SU-DHL-6 (cell line): ENCODE data around the gene TCF4.

Experiments
- H2AFZ ChIP-seq: fragments of 200-600 bp; sonication (generic); 2 replicates; pipeline ENCODE4 v1.6.1; 2014; ENCODE audit warnings: low read depth, mild to moderate bottlenecking, moderate library complexity, mixed read lengths, antibody characterized with exemption, low read length; ENCODE audit not compliant: severe bottlenecking
- H3F3A ChIP-seq: fragments of 200-600 bp; shearing (Covaris generic); 2 replicates; pipeline ENCODE4 v1.6.0; 2016; ENCODE audit warnings: antibody characterized with exemption, mild to moderate bottlenecking; ENCODE audit not compliant: insufficient read depth
- H3K27ac ChIP-seq: fragments of 200-600 bp; sonication (generic); 2 replicates; pipeline ENCODE4 v1.5.1; 2016; ENCODE audit warnings: low read depth, mild to moderate bottlenecking, low read length, moderate library complexity, mixed read lengths
- H3K27me3 ChIP-seq: fragments of 200-600 bp; sonication (generic), shearing (Covaris generic); 2 replicates; pipeline ENCODE4 v1.6.0; 2014; ENCODE audit warnings: mild to moderate bottlenecking, low read length
- H3K36me3 ChIP-seq: fragments of 200-600 bp; sonication (generic); 2 replicates; pipeline ENCODE4 v1.6.1; 2014; ENCODE audit warnings: mild to moderate bottlenecking, low read length, mixed read lengths
- H3K4me2 ChIP-seq: fragments of 300-600, 200-600 bp; shearing (Covaris generic), sonication (generic); 2 replicates; pipeline ENCODE4 v1.6.0; 2014; ENCODE audit warnings: low read length, low read depth, mild to moderate bottlenecking; ENCODE audit not compliant: poor library complexity, severe bottlenecking
- H3K4me3 ChIP-seq: fragments of 200-600 bp; sonication (generic); 2 replicates; pipeline ENCODE4 v1.5.1; 2014; ENCODE audit warnings: antibody characterized with exemption, low read length, mild to moderate bottlenecking, mixed read lengths; ENCODE audit not compliant: insufficient read depth, poor library complexity, severe bottlenecking
- H3K79me2 ChIP-seq: fragments of 200-600 bp; sonication (generic); 2 replicates; pipeline ENCODE4 v1.6.1; 2014; ENCODE audit warnings: mild to moderate bottlenecking, low read length, moderate library complexity; ENCODE audit not compliant: insufficient read depth
- H3K9ac ChIP-seq: fragments of 200-600 bp; sonication (generic); 2 replicates; pipeline ENCODE4 v1.7.0; 2014; ENCODE audit warnings: mild to moderate bottlenecking, low read length
- H3K9me2 ChIP-seq: fragments of 200-600 bp; sonication (generic); replicated peaks from 2 replicates; pipeline ENCODE4 v1.6.1; 2014; ENCODE audit warnings: low read length; ENCODE audit not compliant: insufficient read depth
- H3K9me3 ChIP-seq: fragments of 200-600 bp; sonication (generic); 2 replicates; pipeline ENCODE4 v1.6.1; 2014; ENCODE audit warnings: low read length, mixed read lengths; ENCODE audit not compliant: insufficient read depth
- H4K20me1 ChIP-seq: fragments of 200-600 bp; sonication (generic); 2 replicates; pipeline ENCODE4 v1.6.1; 2014; ENCODE audit warnings: low read depth, mild to moderate bottlenecking, antibody characterized with exemption, low read length, moderate library complexity, mixed read lengths
- EZH2phosphoT487 ChIP-seq: fragments of 200-600 bp; sonication (generic), shearing (Covaris generic); conservative IDR thresholded peaks from 2 replicates; pipeline ENCODE4 v1.6.1; 2018; ENCODE audit warnings: mild to moderate bottlenecking, antibody characterized with exemption, low read length, moderate library complexity, mixed read lengths
- TF ChIP-seq, protein P1 (sequence below): fragments of 200-600 bp; sonication (generic); IDR thresholded peaks from one replicate; pipeline ENCODE4 v1.5.1; 2017; ENCODE audit warnings: antibody characterized with exemption, mild to moderate bottlenecking, low read length, moderate library complexity; ENCODE audit not compliant: insufficient read depth, poor library complexity, severe bottlenecking

Gene TCF4

DNA sequence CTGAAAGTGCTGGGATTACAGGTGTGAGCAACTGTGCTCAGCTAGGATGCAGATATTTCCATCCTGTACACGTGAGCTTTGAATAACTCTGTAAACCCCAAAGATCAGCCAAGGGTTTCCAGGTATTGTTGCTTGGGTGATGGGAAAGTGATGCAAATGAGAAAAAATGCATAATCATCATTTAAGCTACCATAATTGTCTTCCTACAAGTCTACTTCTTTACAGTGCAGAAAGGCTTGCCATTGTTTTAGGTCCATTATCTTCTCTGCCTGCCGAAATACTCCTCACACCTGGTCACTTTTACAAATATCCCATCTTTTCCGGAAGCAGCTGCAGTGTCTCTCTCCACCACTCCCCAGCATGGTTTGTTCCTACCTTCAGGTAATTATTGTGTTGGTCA lies 368.9 kb downstream of the TCF4 start:
- Histone ChIP-seq H3K27ac (no peak overlapping the region), H3F3A (no peaks in the 10 kb centered on the region), H3K4me3 (no peak overlapping the region), H3K9me2 (no peaks in the 10 kb centered on the region), H3K27me3 (no peaks in the 10 kb centered on the region), H3K9me3 (no peaks in the 10 kb centered on the region), H2AFZ (no peak overlapping the region), H3K4me2 (no peak overlapping the region), H3K79me2 (no peaks in the 10 kb centered on the region), H3K9ac (no peak overlapping the region), H4K20me1 (no peaks in the 10 kb centered on the region), H3K36me3 (no peaks in the 10 kb centered on the region)
- no peak for TF ChIP-seq EZH2phosphoT487
- TF ChIP-seq, protein P1, sequence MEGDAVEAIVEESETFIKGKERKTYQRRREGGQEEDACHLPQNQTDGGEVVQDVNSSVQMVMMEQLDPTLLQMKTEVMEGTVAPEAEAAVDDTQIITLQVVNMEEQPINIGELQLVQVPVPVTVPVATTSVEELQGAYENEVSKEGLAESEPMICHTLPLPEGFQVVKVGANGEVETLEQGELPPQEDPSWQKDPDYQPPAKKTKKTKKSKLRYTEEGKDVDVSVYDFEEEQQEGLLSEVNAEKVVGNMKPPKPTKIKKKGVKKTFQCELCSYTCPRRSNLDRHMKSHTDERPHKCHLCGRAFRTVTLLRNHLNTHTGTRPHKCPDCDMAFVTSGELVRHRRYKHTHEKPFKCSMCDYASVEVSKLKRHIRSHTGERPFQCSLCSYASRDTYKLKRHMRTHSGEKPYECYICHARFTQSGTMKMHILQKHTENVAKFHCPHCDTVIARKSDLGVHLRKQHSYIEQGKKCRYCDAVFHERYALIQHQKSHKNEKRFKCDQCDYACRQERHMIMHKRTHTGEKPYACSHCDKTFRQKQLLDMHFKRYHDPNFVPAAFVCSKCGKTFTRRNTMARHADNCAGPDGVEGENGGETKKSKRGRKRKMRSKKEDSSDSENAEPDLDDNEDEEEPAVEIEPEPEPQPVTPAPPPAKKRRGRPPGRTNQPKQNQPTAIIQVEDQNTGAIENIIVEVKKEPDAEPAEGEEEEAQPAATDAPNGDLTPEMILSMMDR: no peak

DNA sequence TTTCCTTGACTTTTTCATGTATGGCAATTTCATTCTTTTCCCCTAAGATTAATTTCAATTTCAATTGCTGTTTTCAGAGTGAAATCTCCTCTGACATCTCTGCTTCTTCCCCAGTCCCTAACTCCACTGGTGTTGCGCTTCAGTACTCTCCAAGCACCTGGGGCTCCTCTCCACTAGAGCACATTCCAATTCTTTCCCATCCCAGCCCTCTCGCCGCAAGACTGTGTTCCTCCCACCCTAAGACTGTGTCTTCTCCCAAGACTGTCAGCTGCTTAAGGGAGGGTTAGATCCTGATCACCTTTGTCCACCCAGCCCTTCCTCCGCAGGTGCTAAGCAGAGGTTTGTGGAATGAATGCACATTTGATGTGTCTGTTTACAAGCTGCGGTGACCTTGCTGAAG lies 373.0 kb downstream of the TCF4 start:
- Histone ChIP-seq H3K36me3 (no peaks in the 10 kb centered on the region), H3K79me2 (no peaks in the 10 kb centered on the region), H3K4me3 (no peak overlapping the region), H3K9ac (no peak overlapping the region), H3K9me2 (no peaks in the 10 kb centered on the region), H3F3A (no peaks in the 10 kb centered on the region), H3K27me3 (no peaks in the 10 kb centered on the region), H3K27ac (no peak overlapping the region), H4K20me1 (no peaks in the 10 kb centered on the region), H3K4me2 (no peak overlapping the region), H2AFZ (no peak overlapping the region), H3K9me3 (no peaks in the 10 kb centered on the region)
- TF ChIP-seq, protein P1: no peak
- no peak for TF ChIP-seq EZH2phosphoT487

- no peaks in the 10 kb centered on the region for H3K36me3 ChIP-seq
- H3K9me2 ChIP-seq: no peaks in the 10 kb centered on the region
- TF ChIP-seq EZH2phosphoT487: no peak
- TF ChIP-seq, protein P1: no peak
- H2AFZ ChIP-seq: no peak overlapping the region
- no peak overlapping the region for H3K4me2 ChIP-seq
- no peaks in the 10 kb centered on the region for H3K79me2 ChIP-seq
- H3K27me3 ChIP-seq: no peaks in the 10 kb centered on the region
- H3K4me3 ChIP-seq: no peak overlapping the region
- no peaks in the 10 kb centered on the region for H3K9me3 ChIP-seq
- no peaks in the 10 kb centered on the region for H4K20me1 ChIP-seq
- no peak overlapping the region for H3K9ac ChIP-seq
- no peaks in the 10 kb centered on the region for H3F3A ChIP-seq
- H3K27ac ChIP-seq: no peak overlapping the region
Observed at GRCh38 chr18:55214534-55214933, 373.5 kb downstream of the TCF4 start.
